Heart left ventricle (tissue), 16 donors: ENCODE results near the gene NDUFS4. TPM values are rescaled to one million over a fixed set of nuclear protein-coding genes. Genes with fewer than 3 reads are reported as not detected.
A peak's percentile ranks its signal among the peaks of the same experiment; 100 is the strongest.

Experiments used
- ATAC-seq, 4 donors: fragments of 200-7000 bp; cut with Tn5 transposase; one replicate each; pipeline ENCODE4 v1.9.1; 2020 to 2022; ENCODE audit warnings: moderate library complexity in 4 of 4, mild to moderate bottlenecking in 3 of 4, moderate number of reproducible peaks in 1 of 4
- DNase-seq, 5 donors: peaks; one replicate each; pipeline ENCODE4 v3.0.0-alpha.2; 2020
- H3K27ac ChIP-seq, 12 donors: fragments of 200-600 bp; sonication (generic) in 4 of 12; one replicate each; pipeline versions ENCODE4 v1.5.0 to v1.8.0; 2016 to 2022; ENCODE audit warnings: mild to moderate bottlenecking in 2 of 12
- H3K27me3 ChIP-seq, 9 donors: fragments of 200-600 bp; sonication (generic) in 2 of 9; one replicate each; pipeline versions ENCODE4 v1.5.1 to v1.8.0; 2016 to 2022; ENCODE audit warnings: mild to moderate bottlenecking in 3 of 9
- H3K36me3 ChIP-seq, 9 donors: fragments of 200-600 bp; sonication (generic) in 2 of 9; one replicate each; pipeline versions ENCODE4 v1.5.0 to v1.8.0; 2018 to 2022; ENCODE audit warnings: mild to moderate bottlenecking in 2 of 9
- H3K4me1 ChIP-seq, 12 donors: fragments of 200-600 bp; sonication (generic) in 4 of 12; one replicate each; pipeline versions ENCODE4 v1.5.0 to v1.8.0; 2016 to 2022; ENCODE audit warnings: mild to moderate bottlenecking in 3 of 12
- H3K4me3 ChIP-seq, 12 donors: fragments of 200-600 bp; sonication (generic) in 4 of 12; one replicate each; pipeline versions ENCODE4 v1.5.0 to v1.8.0; 2017 to 2022; ENCODE audit warnings: mild to moderate bottlenecking in 9 of 12, moderate library complexity in 4 of 12
- H3K9me3 ChIP-seq, 12 donors: fragments of 200-600 bp; sonication (generic) in 4 of 12; one replicate each; pipeline versions ENCODE4 v1.5.0 to v1.8.0; 2016 to 2022; ENCODE audit warnings: mild to moderate bottlenecking in 1 of 12
- POLR2A ChIP-seq, 2 donors: fragments of 450-650 bp; IDR thresholded peaks; one replicate each; pipeline ENCODE4 v1.6.1; 2017; ENCODE audit warnings: antibody characterized with exemption in 2 of 2, mild to moderate bottlenecking in 2 of 2, moderate library complexity in 2 of 2
- WGBS, 4 donors: extraction: QIAGEN DNeasy Blood & Tissue Kit in 2 of 4; methylation state at CpG; one replicate each; pipeline versions ENCODE4 v1.1.5 to v1.1.7; 2013 to 2018; 5-methylcytosine and 5-hydroxymethylcytosine counted together
- intact Hi-C, 10 donors: fragments of 100-400 bp; cut with DNase I; formaldehyde crosslinking; loops; one replicate each; pipeline versions ENCODE4 v1.11.1 to v1.14.2; 2022
- polyA plus RNA-seq, 2 donors: library from polyadenylated mRNA; stranded (reverse); fragments of 200-250 nt; gene quantifications; one replicate each; pipeline ENCODE4 v1.2.3, GENCODE V29; 2013
- total RNA-seq, 9 donors: library from RNA; depleted of rRNA in 2 of 9; stranded (reverse); fragments of >200 nt in 2 of 9; fragmentation: NEBNext Ultra II Directional in 3 of 9; extraction: Animal tissue kit (Norgen Biotek cat#: 25700) in 3 of 9; gene quantifications; one replicate each; pipeline versions ENCODE4 v1.1.0 to v1.2.4, GENCODE V29; 2016 to 2023
- TF ChIP-seq, protein P1 (sequence below), 12 donors: fragments of 200-600 bp; sonication (generic) in 4 of 12; IDR thresholded peaks; one replicate each; pipeline versions ENCODE4 v1.5.0 to v1.8.0; 2018 to 2022; ENCODE audit warnings: antibody characterized with exemption in 12 of 12, mild to moderate bottlenecking in 5 of 12
- donor health status: ischemic (EF 13 %, LVEDD 7.1; RV severe dilation, severe dysfunction).
- donor health status: healthy with polysubstance abuse.
- donor health status: DM: no; HTN: yes; CAD: no.
- donor health status: DM: no; HTN: no; CAD: no.
- donor health status: ischemic (EF 25% LVEDD 6.9; RV normal size, moderate dysfunction).
- donor health status: ischemic (EF 25% LVEDD 5.7; RV mildly dilated, moderate dysfunction).
- donor health status: healthy.
- donor health status: DM: yes; HTN: yes; CAD: no.
- donor health status: ischemic (EF 35%, LVEDD 5.7; RV mildly dilated, moderate dysfunction).
- donor health status: nonischemic (EF 11% LVEDD 7.7; RV severe dilation, severe dysfunction).
- donor health status: DM: yes; HTN: yes; CAD: no.
- donor health status: PGD.
- donor health status: ischemic (EF 29% LVEDD 5.4; RV normal size, mild dysfunction).
- donor health status: nonischemic (EF 23%, LVEDD 6.1; RV moderate dilation, normal function).

The NDUFS4 gene
- total and polyA plus RNA-seq, 11 donors: 109 to 259 (median 185) TPM

DNA sequence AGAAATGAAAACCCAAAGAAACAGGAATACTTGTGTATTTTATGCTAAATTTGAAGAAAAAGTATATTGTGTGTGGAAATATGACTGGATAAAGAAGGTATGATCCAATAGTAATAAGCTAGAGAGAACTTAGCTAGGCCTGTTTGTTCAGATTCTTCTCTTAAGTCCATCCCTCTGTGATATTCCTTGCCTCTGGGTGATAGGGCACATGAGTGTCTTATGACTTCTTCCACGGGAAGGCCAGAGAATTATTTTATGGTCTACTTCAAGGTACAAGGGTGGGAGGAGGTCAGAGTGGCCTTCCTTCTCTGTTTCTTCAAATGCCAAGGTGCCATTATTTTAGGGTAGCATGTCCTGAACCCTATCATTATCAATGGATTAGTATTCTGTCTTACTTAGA is 113.7 kb downstream of the NDUFS4 start:
- Histone ChIP-seq H3K4me3 (no peak overlapping the region), H3K27ac (no peak overlapping the region), H3K36me3 (peaks cover 0 to 6% (median 0%) of the 10 kb centered on the region in 9 donors), H3K9me3 (no peaks in the 10 kb centered on the region), H3K27me3 (no peaks in the 10 kb centered on the region), H3K4me1 (peaks cover 0 to 50% (median 6%) of the 10 kb centered on the region in 12 donors)
- ATAC-seq (no peak), DNase-seq (no peak)
- 48 to 75% (median 63%) methylated on average over 1 of the region's 1 CpG for WGBS, 4 donors
- TF ChIP-seq POLR2A (IDR thresholded peaks at IDR 0.05): no peak
- TF ChIP-seq, protein P1, sequence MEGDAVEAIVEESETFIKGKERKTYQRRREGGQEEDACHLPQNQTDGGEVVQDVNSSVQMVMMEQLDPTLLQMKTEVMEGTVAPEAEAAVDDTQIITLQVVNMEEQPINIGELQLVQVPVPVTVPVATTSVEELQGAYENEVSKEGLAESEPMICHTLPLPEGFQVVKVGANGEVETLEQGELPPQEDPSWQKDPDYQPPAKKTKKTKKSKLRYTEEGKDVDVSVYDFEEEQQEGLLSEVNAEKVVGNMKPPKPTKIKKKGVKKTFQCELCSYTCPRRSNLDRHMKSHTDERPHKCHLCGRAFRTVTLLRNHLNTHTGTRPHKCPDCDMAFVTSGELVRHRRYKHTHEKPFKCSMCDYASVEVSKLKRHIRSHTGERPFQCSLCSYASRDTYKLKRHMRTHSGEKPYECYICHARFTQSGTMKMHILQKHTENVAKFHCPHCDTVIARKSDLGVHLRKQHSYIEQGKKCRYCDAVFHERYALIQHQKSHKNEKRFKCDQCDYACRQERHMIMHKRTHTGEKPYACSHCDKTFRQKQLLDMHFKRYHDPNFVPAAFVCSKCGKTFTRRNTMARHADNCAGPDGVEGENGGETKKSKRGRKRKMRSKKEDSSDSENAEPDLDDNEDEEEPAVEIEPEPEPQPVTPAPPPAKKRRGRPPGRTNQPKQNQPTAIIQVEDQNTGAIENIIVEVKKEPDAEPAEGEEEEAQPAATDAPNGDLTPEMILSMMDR (IDR thresholded peaks at IDR 0.05): no peak
- intact Hi-C loops: loop anchor here in 2 of 10 donors (10.0 kb wide), 1 partner anchor 109 kb away; the partner anchor contains the start of gene NDUFS4 (in 2 of the 2)

DNA sequence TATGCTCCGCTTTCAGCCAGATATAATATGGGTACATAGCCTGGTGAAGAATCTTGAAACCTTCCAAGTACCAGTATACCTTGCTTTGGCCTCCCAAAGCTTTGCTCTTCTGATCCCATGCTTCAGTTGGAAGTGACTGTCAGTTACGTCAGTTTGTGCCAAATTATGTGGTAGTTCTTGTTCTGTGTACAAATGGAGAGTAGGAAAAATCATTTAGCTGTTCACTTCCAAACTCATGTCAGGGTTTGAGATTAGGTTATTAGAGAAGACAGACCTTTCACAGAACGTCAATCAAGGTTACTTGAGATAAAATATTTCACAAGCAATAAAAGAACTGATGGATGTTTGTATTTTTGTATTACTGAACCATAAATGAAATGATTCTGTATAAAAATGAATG is 117.2 kb downstream of the NDUFS4 start:
- H3K27ac ChIP-seq: peak overlapping the region in 3 of 12 donors; percentile 2 to 23 (median 5)
- intact Hi-C loops: loop anchor here in 2 of 10 donors (10.0 kb wide), 1 partner anchor 113 kb away; the partner anchor contains the start of gene NDUFS4 (in 2 of the 2)
- no peak overlapping the region for H3K4me3 ChIP-seq
- peak; percentile 65 to 79 (median 72) for ATAC-seq
- TF ChIP-seq POLR2A (IDR thresholded peaks at IDR 0.05): no peak
- TF ChIP-seq, protein P1 (IDR thresholded peaks at IDR 0.05): no peak
- no peaks in the 10 kb centered on the region for H3K9me3 ChIP-seq
- peaks cover 0 to 5% (median 0%) of the 10 kb centered on the region in 9 donors for H3K36me3 ChIP-seq
- DNase-seq: no peak
- WGBS, 4 donors: 61 to 68% (median 65%) methylated on average over 3 of the region's 3 CpGs
- H3K27me3 ChIP-seq: no peaks in the 10 kb centered on the region
- H3K4me1 ChIP-seq: peaks cover 0 to 43% (median 6%) of the 10 kb centered on the region in 12 donors

DNA sequence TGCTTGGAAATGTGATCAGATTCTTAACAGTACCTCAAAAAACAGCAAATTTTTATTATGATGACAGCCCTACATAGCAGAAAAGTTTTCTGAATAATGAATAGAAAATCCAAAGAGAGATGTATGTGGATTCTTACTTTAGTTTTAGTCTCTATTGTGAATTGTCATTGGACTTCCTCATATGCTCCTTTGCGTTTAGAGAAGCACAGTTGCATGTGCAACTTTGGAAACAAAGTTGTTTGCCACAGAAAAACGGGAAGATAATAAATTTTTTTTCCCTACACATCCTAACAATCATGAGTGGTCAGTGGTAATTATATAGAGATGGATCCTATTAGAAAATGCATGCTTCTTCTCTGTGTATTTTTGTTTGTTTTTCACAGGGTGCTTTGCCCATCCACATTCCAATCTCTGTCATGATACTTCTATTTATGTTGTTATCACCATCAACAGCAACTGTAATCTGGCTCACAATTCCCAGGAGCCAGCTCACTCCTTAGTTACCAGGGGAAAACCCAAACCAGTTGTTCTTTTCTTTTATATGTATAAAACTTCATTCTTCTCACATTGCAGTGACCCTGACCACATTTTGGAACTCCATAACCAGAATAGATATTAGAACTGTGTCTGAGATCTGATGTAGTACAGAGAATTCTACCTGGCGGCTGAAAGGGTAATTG is 118.7 kb downstream of the NDUFS4 start:
- Histone ChIP-seq H3K4me1 (peaks cover 0 to 33% (median 6%) of the 10 kb centered on the region in 12 donors), H3K36me3 (peaks cover 0 to 20% (median 12%) of the 10 kb centered on the region in 9 donors), H3K27me3 (no peaks in the 10 kb centered on the region), H3K27ac (no peak overlapping the region), H3K9me3 (no peaks in the 10 kb centered on the region), H3K4me3 (no peak overlapping the region)
- intact Hi-C loops: loop anchor here in 2 of 10 donors (10.0 kb wide), 1 partner anchor 114 kb away; the partner anchor contains the start of gene NDUFS4 (in 2 of the 2)
- TF ChIP-seq, protein P1 (IDR thresholded peaks at IDR 0.05): no peak
- TF ChIP-seq POLR2A (IDR thresholded peaks at IDR 0.05): no peak
- 56 to 67% (median 62%) methylated on average over 3 of the region's 3 CpGs for WGBS, 4 donors
- ATAC-seq (no peak), DNase-seq (no peak)

DNA sequence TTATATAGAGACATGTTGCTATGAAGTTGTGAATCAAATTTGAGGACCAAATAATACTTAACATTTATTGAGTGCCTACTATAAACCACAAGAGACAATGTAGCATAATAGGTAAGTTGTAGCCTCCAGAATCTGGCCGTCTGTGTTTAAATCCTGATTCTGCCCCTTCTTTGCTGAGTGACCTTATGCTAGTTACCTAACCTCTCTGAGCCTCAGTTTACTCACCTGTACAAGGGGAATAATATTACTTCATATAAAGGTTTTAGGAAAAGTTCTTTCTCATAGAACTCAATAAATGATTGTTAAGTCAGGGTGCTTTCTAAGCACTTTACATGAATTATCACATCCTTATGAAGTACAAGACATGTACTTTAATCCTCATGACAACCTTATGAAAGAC is 120.6 kb downstream of the NDUFS4 start:
- no peak overlapping the region for H3K27ac ChIP-seq

More for the DNA sequence above, 120.6 kb downstream of the NDUFS4 start:
- TF ChIP-seq POLR2A (IDR thresholded peaks at IDR 0.05): no peak
- TF ChIP-seq, protein P1 (IDR thresholded peaks at IDR 0.05): no peak
- WGBS, 4 donors: 96 to 100% (median 100%) methylated on average over 1 of the region's 1 CpG
- H3K27me3 ChIP-seq: no peaks in the 10 kb centered on the region
- intact Hi-C loops: no loop called here
- DNase-seq: no peak
- ATAC-seq: no peak
- peaks cover 0 to 28% (median 6%) of the 10 kb centered on the region in 12 donors for H3K4me1 ChIP-seq
- peaks cover 0 to 32% (median 14%) of the 10 kb centered on the region in 9 donors for H3K36me3 ChIP-seq
- H3K4me3 ChIP-seq: no peak overlapping the region
- peaks cover 0 to 8% (median 0%) of the 10 kb centered on the region in 12 donors for H3K9me3 ChIP-seq
